ENCODE measurements around the gene DPM2.

Gene DPM2

GRCh38 chr9:127973169-127974000, 35.7 kb upstream of the DPM2 start:
- no peak for DNase-seq
- no peak for ATAC-seq

GRCh38 chr9:127972236-127972871, 34.7 kb upstream of the DPM2 start:
- no peak for ATAC-seq

GRCh38 chr9:127971357-127972235, 33.9 kb upstream of the DPM2 start:
- no peak for ATAC-seq
- DNase-seq: no peak

More at GRCh38 chr9:127972236-127972871, 34.7 kb upstream of the DPM2 start:
- no peak for DNase-seq

GRCh38 chr9:127970401-127971313, 33.0 kb upstream of the DPM2 start:
- ATAC-seq (peak; percentile 85), DNase-seq (peak; percentile 67)

- ATAC-seq (no peak), DNase-seq (no peak)
Measured at GRCh38 chr9:127968700-127969383, 31.2 kb upstream of the DPM2 start.

GRCh38 chr9:127968042-127968441, 30.4 kb upstream of the DPM2 start:
- DNase-seq: no peak
- no peak for ATAC-seq

- DNase-seq (no peak), ATAC-seq (no peak)
Measured at GRCh38 chr9:127967151-127967809, 29.6 kb upstream of the DPM2 start.

GRCh38 chr9:127966416-127967150, 28.9 kb upstream of the DPM2 start:
- ATAC-seq (no peak), DNase-seq (no peak)

GRCh38 chr9:127965953-127966352, 28.3 kb upstream of the DPM2 start:
- no peak for DNase-seq
- no peak for ATAC-seq

- ATAC-seq: no peak
- DNase-seq: no peak
Measured at GRCh38 chr9:127963359-127964064, 25.9 kb upstream of the DPM2 start.

GRCh38 chr9:127963041-127963358, 25.3 kb upstream of the DPM2 start:
- ATAC-seq (no peak), DNase-seq (no peak)

GRCh38 chr9:127962278-127962677, 24.6 kb upstream of the DPM2 start:
- ATAC-seq: no peak
- no peak for DNase-seq

GRCh38 chr9:127961613-127962155, 24.0 kb upstream of the DPM2 start:
- ATAC-seq (no peak), DNase-seq (no peak)

GRCh38 chr9:127961155-127961490, 23.5 kb upstream of the DPM2 start:
- ATAC-seq: no peak
- no peak for DNase-seq

- no peak for DNase-seq
- no peak for ATAC-seq
Measured at GRCh38 chr9:127960410-127961154, 22.9 kb upstream of the DPM2 start.

GRCh38 chr9:127959841-127960409, 22.3 kb upstream of the DPM2 start:
- no peak for ATAC-seq
- DNase-seq: no peak

- DNase-seq (no peak), ATAC-seq (no peak)
Measured at GRCh38 chr9:127959398-127959797, 21.7 kb upstream of the DPM2 start.

GRCh38 chr9:127958728-127959127, 21.1 kb upstream of the DPM2 start:
- no peak for DNase-seq
- no peak for ATAC-seq
